Stimulated activated CD8-positive, alpha-beta memory T cell treated with anti-CD3 and anti-CD28 coated beads, Interleukin-7, amount 100 ng/mL, for 1 hour (primary cell): ENCODE results near the gene PDZD2.

ENCODE experiments used
- DNase-seq, 2 donors: peaks; one replicate each; pipeline ENCODE4 v3.0.0-alpha.2; 2020; ENCODE audit warnings: low read depth in 2 of 2

Gene PDZD2

DNA sequence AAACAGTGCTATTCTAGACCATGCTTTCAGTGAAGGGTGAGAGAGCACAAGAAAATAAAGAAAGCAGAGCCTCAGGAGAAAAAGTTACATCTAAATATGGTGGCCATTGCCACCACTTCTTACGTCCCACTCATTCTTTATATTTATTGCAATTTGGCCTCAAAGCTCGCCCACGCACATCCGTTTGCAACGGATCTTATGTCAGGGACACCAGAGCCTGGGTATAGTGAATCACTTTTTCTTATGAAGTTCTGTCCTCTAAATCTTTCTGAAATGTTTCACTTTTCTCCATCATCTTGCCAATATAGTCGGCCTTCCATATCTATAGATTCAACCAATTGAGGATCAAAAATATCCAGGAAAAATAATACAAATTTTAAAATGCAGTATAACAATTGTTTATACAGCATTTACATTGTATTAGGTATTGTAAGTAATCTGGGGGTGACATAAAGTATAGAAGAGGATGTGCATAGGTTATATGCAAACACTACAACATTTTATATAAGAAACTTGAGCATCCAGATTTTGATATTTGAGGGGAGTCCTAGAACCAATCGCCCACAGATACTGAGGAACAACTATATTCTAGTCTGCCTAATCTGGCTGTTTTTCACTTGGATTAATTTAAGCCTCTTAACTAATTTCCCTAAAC lies 500.0 kb downstream of the PDZD2 start:
- no peak for DNase-seq

DNA sequence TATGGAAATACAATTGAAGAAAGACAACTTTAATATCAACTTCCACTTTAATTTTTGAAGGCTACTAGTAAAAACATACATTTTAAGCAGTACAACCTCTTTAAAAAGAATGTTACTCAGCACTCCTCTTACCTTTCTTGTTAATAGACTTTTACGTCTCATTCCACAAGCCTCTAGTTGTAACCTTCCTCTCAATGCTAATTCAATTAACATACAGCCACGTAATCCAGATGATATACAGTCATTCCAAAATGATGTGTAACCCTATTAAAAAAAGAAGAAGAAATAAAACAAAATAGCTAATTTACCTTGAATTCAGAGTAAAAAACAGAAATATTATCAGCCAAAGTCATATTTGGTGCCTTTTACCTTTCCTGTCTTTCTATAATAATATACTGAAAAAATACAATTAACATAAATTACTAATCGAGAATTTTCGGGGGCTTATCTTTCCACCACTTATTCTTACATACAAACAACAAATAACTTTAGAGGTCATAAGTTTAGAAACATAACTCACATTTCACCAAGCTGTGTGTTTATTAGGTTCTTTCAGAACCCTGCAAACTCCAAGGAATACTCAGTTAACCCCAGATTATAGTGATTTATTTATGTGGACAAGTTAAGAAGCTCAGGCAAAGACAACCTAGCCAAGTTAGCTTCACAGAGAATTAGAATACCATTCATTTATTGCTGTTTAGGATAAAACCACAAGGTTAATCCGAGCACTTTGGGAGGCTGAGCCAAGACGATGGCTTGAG lies 504.9 kb downstream of the PDZD2 start:
- DNase-seq, result no peak

DNA sequence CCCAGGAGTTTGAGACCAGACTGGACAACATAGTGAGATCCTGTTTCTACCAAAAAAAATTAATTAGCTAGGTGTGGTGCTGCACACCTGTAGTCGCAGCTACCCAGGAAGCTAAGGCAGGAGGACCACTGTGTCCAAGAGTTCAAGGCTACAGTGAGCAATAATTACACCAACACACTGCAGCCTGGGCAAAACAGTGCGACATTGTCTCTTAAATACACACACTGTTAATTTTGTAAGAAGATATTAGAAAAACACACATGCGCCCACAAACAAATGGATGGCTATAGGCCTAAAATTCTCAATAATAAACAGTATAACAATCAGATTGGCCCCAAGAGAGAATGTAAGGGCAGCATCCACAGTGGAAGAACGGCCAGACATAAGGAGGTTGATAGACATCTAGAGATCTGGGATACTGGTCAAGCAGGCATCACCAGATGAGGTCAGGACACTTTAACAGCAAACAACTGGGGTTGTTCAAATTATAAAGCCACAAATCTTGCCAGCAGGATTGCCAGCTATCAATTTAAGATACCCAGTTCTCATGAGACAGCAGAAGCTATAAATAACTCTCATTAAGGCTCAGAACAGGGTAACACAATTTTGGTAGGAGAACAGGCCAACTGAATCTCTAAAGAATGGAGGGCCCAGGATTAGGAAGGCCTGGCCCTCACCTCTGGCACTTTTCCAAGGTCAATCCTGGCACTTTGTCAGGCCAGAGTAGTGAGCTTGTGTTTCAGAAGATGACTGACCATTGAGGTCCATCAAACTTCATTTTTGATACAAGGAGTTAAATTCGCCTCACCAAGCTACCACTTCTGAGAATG lies 505.7 kb downstream of the PDZD2 start:
- no peak for DNase-seq

DNA sequence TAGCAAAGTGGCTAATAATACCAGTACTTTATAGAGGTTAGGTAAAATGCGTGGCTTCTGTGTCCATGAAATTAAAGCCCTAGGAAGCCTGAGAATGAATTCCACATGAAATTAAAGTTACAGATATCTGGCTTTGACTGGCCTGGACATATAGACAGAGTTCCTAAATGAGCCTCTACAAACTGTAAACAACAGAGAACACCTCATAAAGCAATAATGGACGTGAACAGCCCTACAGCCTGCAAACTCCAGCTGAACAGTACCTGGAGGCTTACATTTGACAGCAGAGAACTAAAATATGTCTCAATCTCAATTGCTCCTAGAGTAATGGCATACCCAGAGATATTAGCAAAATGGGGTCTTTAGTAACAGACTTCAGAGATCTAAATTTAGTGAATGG lies 506.4 kb downstream of the PDZD2 start:
- no peak for DNase-seq

- DNase-seq, result no peak
Observed at GRCh38 chr5:32147236-32147635, 508.3 kb downstream of the PDZD2 start.

- DNase-seq, result no peak
Observed at GRCh38 chr5:32147959-32148358, 509.0 kb downstream of the PDZD2 start.

GRCh38 chr5:32150366-32150765 lies 511.4 kb downstream of the PDZD2 start:
- no peak for DNase-seq

GRCh38 chr5:32151198-32151597 lies 512.3 kb downstream of the PDZD2 start:
- no peak for DNase-seq

- no peak for DNase-seq
Observed at GRCh38 chr5:32153723-32154122, 514.8 kb downstream of the PDZD2 start.

- DNase-seq, result no peak
Observed at GRCh38 chr5:32155211-32155610, 516.3 kb downstream of the PDZD2 start.

DNA sequence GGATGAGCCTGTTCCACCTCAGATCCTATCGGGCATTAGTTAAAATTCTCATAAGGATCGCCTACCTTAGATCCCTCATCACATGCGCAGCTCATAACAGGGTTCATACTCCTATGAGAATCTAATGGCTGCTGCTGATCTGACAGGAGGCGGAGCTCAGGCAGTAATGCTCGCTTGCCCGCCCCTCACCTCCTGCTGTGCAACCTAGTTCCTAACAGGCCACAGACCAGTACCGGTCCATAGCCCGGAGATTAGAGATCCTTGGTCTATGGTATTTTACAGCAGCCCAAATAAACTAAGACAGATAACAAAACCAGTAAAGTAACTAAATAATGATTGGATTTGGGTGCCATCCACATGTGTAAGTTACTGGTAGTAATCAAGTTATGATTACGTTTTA lies 517.7 kb downstream of the PDZD2 start:
- no peak for DNase-seq

DNA sequence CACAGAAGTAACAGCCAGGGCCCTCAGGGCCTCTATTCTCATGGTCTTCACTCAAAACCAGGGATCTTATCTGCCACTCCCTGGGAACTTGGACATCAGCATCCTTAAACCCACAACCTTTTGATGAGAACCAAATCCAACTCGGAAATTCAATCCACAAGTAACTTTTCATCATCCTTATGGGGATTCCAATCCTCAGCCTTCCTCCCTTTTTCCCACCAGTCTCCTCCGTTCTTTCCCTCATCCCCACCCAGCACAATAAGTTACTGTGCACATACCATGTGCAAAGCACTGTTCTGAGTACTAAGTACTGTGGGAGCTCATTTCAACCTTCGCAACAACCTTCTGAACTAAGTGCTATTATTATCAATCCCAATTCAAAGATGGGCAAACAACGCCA lies 518.1 kb downstream of the PDZD2 start:
- DNase-seq, result no peak

- no peak for DNase-seq
Observed at GRCh38 chr5:32158679-32158975, 519.7 kb downstream of the PDZD2 start.

DNA sequence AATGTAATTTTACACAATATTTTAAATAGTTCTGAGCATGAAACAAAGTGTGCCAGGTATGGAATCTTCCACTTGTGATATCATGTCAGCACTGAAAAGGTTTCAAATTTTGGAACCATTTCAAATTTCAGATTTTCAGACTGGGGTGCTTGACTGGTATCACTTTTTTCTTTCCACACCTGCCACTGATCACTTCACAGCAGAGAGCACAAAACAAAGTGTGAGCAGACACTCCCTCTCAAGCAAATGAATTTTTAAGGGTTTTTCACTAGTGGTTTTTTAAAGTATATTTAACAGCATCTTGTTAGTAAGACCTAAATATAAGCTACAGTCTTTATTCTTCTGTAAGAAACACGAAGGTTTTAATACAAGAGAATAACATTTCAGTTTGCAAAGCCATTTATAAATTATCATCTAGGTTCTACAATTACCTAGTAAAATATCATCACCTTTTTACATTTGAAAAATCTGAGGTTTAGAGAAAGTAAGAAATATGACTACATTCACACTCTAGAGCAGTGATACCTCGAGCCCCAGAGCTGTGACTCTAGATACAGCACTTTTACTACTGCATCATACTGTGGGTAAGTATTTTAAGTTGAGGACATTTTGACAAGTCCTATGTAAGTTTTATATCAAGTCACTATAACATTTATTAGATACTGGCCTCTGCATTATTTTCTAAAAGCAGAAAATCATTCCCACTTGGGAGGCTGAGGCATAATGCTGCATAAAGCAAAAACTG lies 520.6 kb downstream of the PDZD2 start:
- no peak for DNase-seq

GRCh38 chr5:32160228-32160627 lies 521.3 kb downstream of the PDZD2 start:
- no peak for DNase-seq
